ENCODE results near the gene FBXO31.
A peak's percentile ranks its signal among the peaks of the same experiment; 100 is the strongest.

GRCh38 chr16:87347932-87348615 lies 35.5 kb downstream of the FBXO31 start:
- TF ChIP-seq THRB (CRISPR knock-in tag; conservative IDR thresholded peaks at IDR 0.05) (no peak), ZNF263 (CRISPR knock-in tag; IDR thresholded peaks at IDR 0.05; ENCODE audit: borderline replicate concordance) (no peak), BHLHE40 (IDR thresholded peaks at IDR 0.05; ENCODE audit: low read length) (no peak), MAFF (IDR thresholded peaks at IDR 0.05; ENCODE audit: low read length) (no peak), TAF1 (IDR thresholded peaks at IDR 0.05; ENCODE audit: control insufficient read depth, extremely low read depth, insufficient read depth, low read length, severe bottlenecking) (no peak), EZH2 (IDR thresholded peaks at IDR 0.05; ENCODE audit: borderline replicate concordance, low read depth, low read length) (no peak), KDM4B (IDR thresholded peaks at IDR 0.05; ENCODE audit: borderline replicate concordance in 2 of 2, low read depth in 1 of 2) (no peak), RBM14 (IDR thresholded peaks at IDR 0.05; ENCODE audit: borderline replicate concordance, insufficient read depth, low read depth, low read length) (no peak), CHD1 (IDR thresholded peaks at IDR 0.05; ENCODE audit: low read length) (no peak), ZNF395 (CRISPR knock-in tag; IDR thresholded peaks at IDR 0.05) (no peak), BRD9 (IDR thresholded peaks at IDR 0.05; ENCODE audit: low read depth, partially characterized antibody) (no peak), ZNF583 (CRISPR knock-in tag; IDR thresholded peaks at IDR 0.05) (no peak)
- TF ChIP-seq, protein P1, sequence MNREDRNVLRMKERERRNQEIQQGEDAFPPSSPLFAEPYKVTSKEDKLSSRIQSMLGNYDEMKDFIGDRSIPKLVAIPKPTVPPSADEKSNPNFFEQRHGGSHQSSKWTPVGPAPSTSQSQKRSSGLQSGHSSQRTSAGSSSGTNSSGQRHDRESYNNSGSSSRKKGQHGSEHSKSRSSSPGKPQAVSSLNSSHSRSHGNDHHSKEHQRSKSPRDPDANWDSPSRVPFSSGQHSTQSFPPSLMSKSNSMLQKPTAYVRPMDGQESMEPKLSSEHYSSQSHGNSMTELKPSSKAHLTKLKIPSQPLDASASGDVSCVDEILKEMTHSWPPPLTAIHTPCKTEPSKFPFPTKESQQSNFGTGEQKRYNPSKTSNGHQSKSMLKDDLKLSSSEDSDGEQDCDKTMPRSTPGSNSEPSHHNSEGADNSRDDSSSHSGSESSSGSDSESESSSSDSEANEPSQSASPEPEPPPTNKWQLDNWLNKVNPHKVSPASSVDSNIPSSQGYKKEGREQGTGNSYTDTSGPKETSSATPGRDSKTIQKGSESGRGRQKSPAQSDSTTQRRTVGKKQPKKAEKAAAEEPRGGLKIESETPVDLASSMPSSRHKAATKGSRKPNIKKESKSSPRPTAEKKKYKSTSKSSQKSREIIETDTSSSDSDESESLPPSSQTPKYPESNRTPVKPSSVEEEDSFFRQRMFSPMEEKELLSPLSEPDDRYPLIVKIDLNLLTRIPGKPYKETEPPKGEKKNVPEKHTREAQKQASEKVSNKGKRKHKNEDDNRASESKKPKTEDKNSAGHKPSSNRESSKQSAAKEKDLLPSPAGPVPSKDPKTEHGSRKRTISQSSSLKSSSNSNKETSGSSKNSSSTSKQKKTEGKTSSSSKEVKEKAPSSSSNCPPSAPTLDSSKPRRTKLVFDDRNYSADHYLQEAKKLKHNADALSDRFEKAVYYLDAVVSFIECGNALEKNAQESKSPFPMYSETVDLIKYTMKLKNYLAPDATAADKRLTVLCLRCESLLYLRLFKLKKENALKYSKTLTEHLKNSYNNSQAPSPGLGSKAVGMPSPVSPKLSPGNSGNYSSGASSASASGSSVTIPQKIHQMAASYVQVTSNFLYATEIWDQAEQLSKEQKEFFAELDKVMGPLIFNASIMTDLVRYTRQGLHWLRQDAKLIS (CRISPR knock-in tag; IDR thresholded peaks at IDR 0.05) = no peak
- TF ChIP-seq, protein P2, sequence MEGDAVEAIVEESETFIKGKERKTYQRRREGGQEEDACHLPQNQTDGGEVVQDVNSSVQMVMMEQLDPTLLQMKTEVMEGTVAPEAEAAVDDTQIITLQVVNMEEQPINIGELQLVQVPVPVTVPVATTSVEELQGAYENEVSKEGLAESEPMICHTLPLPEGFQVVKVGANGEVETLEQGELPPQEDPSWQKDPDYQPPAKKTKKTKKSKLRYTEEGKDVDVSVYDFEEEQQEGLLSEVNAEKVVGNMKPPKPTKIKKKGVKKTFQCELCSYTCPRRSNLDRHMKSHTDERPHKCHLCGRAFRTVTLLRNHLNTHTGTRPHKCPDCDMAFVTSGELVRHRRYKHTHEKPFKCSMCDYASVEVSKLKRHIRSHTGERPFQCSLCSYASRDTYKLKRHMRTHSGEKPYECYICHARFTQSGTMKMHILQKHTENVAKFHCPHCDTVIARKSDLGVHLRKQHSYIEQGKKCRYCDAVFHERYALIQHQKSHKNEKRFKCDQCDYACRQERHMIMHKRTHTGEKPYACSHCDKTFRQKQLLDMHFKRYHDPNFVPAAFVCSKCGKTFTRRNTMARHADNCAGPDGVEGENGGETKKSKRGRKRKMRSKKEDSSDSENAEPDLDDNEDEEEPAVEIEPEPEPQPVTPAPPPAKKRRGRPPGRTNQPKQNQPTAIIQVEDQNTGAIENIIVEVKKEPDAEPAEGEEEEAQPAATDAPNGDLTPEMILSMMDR (IDR thresholded peaks at IDR 0.05 in 2 of 3, conservative IDR thresholded peaks at IDR 0.05 in 1 of 3; ENCODE audit: insufficient read depth in 2 of 3, low read depth in 1 of 3, low read length in 3 of 3) = 0 out of 6 replicates have a peak, but pooled peaks of 1 of the 3 experiments have one; percentile 14

Measured in K562 (cell line).